GM21528 (cell line): ENCODE data around the gene HAND2.

ENCODE experiments used
- ATAC-seq: cut with Tn5 transposase; IDR thresholded peaks from one replicate; pipeline ENCODE4 v1.9.1; 2021; ENCODE audit warnings: mild to moderate bottlenecking, moderate library complexity; ENCODE audit not compliant: unreplicated experiment, low FRiP score

HAND2 gene

DNA sequence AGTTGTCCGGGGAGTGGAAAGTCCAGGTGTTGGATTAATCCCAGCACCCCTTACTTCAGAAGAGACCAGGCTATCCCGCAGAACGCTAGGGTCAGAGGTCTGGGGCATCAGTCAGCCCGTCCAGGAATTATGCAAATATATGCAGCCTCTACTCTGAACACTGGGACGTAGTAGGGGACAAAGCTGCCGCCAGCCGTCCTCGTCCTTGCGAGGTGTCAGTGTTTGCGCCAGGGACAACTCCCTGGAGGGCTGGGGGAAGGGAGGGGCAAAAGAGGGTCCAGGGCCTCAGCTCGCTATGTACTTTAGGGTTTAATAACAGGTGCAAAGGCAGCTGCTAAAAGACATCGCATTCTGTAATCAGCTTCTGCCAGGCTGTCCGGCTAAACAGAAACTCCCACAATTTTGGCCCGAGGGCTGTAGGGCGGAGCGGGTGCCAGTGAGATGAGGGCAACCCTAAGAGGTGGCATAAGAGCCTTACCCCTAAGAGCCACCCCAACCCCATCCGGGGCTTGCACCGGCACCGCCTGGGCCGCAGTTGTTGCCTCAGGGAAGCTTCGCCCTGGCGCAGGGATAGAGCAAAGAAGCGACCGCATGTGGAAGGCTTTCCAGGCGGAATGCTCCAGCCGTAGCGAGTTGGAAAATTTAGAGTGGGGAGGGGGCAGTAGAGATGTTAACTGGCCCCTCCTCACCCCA is 8.4 kb downstream of the HAND2 start:
- ATAC-seq: no peak

- no peak for ATAC-seq
Measured at GRCh38 chr4:173520921-173521466, 9.0 kb downstream of the HAND2 start.

DNA sequence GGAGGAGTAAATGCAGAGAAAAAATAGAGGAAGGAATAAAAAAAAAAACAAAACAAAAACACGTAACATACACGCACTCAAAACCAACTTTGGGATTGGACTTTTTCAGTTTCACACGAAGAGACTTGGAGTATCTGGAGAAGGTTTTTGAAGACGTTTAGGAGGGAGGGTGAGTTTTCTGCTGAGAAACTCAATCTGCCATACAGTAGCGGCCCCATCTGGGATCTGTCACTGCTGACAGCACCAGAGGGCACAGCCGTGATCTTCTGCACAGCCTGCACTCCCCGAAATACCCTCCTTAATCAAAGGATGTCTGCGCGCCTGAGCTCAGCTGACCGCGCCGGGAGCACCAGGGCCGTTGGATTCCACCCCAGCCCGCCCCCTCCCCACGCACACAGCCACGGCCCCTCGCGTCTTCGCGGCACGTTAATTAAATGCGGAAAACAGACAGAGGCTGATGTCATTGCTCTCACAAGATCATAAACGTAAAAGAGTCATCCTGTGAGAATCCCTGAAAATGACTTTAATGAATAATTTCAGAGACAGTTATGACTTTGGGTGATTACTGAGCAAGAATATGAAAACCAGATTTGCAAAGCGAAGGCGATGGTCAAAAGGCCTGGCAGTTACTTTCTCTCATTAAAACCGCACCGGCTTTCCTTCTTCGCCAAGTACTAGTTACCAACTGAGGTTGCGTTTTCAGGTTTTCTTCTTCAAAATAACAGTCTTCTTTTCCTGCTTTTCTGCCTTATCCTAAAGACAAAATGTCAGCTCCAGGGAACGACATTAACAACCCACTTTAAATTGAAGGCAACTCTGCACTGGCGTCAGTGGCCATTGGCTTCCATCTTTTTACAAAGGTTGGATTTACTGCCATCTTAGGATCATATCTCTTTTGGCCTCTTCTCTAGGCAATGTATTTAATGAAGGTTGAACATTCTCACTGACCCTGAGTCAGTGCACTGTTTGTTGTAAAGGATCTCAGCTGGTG is 10.6 kb downstream of the HAND2 start:
- ATAC-seq: no peak

DNA sequence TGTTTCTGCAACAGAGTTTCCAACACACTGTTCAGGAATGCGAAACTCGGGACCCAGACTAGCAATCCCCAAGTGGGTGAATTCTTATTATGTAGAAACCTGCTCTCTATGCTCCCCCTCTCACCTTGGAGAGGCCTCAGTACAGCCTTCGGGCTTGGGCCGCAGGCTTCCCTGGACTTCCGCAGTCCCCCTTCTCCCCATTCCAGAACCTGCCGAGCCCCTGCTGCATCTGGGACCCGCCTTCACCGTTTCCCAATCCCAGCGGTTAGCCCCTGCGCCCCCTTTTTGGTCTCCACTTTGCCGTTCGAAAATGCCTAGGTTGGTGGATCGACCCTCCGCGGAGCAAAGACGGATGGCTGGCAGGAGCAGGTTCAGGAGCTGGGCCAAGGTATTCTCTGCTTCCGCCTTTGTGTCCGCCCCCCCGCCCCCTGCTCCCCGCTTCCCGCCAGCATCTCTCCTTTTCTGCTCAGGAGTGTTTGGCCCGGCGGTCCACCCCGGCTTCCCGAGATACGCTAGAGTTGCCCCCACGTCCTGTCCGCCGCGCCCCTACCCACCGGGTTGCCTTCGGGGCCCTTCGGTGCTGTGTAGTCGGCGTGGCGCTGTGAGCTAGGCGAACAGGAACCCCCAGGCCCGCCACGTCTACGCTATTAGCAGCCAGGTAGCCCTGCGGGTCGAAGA is 11.5 kb downstream of the HAND2 start:
- ATAC-seq: no peak

DNA sequence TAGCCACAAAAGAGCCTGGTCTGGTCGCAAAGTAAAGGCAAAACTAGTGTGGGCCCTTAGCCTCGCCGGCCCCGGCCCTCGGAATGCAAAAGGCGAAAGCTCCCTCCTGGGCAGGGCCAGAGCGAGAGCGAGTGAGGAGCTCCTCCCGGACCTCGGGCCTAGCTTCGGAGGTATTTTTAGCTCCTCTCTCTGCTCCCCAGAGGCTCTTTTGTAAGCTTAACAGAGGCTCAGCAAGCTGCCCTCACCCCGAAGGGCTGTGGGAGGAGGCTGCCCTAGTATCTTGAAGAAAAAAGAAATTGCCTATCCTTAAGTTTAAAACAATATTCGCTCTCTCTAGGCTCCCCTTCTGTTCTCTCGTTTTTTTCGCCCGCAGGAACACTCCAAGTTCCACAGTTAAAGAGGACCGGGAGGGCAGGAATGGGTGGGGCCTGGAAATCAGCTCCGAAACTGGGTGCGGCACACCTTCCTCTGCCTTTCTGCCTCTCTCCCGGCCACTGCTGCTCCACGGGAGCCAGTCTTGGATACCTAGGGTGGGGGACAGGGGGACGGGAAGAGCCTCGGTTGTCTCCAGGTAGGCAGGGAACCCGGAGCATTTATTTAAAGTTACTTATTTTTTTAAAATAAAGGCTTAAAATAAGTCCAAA is 12.1 kb downstream of the HAND2 start:
- ATAC-seq: no peak

- ATAC-seq: no peak
Measured at GRCh38 chr4:173516621-173517524, 13.2 kb downstream of the HAND2 start.

- ATAC-seq: no peak
Measured at GRCh38 chr4:173515458-173515857, 14.6 kb downstream of the HAND2 start.

DNA sequence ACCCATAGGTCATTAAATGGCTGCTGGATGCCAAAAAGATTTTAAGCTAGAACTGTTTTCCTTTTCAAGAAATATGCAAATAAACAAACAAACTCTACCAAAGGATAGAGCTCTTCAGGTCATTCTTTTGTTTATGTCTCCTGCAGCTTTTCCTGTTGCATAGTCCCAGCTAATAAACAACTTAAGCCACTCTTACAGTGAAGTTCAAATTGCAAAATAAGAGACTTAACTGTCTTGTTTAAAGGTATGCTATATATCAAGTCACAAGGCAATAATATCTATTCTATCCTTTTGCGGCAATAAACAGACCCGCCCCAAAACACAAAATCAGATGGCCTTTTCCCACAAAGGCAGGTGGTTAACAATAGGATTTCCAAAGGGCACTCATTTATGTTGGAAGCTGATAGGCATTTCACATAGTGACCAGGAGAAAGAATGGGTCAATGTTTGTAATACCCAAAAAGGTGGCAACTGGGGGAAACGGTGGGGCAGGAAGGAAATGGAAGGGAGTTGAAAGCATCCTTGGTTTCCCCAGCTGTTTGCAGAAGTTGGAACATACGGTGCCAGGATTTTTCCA is 15.3 kb downstream of the HAND2 start:
- no peak for ATAC-seq

GRCh38 chr4:173513651-173514050 is 16.4 kb downstream of the HAND2 start:
- no peak for ATAC-seq

DNA sequence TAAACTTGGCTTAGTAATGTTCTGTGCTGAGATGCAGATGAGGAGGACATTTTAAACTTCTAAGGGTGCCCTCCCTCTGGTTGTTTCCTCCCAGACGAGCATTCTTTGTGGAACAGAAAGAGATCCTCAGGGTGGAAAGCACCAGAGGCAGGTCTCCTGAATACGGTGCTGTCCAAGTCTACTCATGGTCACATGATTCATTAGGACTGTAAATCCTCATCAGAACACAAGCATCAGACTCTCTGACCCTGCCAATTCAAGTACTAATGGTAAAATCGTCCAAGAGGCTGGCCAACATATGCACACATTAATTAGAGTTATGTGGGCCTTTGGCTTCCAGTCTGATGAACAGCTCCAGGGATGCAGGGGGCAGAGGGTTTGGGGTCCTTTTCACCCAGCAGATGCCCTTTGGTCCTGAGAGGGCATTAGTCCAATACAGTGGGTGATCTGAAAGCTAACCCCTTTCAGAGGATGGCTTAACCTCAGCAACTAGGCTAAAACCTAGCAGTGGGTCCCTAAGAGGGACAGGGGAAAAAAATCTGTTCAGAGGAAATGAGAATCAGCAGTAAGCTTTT is 18.2 kb downstream of the HAND2 start:
- no peak for ATAC-seq

DNA sequence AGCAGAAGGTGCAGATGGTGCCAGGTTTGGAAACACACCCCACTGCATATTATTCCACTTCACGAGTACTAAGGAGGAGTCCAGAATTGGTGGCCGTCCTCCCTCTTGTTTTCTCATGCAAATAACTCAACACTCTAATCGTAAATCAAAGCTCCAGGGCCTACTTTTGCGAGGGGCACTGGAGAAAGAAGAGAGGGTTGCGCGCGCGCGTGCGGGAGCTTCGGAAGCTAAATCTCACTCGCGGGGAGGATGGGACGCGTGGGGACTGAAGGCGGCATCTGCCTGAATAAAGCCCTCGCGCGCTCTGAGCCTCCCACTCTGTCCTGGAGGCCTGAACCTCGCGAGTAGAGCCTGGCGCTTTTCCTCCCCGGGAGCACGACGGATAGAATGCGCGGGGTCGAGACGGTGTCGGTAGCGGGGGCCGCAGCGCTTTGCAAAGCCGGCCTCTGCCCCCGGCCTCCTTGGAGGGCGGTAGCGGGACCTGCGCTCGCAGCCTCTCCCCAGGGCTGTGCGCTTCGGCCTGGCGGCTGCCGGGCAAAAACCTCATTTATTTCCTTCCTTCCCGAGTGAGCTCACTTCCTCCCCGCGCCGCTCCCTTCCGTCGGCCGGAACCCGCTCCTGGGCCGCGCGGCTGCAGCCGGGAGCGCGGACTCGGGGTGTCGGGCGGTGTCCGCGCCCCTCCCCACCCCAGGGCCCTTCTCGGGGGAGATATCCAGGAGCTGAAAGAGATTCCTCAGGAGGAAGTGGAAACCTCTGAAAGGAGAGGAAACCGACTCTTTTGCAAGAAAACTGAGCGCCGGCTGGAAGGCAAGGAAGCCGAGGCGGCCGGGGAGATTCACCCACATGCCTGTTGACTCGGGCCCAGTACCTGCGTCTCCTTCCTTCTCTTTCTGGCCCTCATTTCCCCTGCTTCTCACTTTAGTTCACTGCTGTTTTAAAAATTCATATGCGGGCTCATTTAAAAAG is 20.7 kb downstream of the HAND2 start:
- no peak for ATAC-seq

- no peak for ATAC-seq
Measured at GRCh38 chr4:173508386-173509035, 21.5 kb downstream of the HAND2 start.

- ATAC-seq: no peak
Measured at GRCh38 chr4:173507471-173508385, 22.3 kb downstream of the HAND2 start.

DNA sequence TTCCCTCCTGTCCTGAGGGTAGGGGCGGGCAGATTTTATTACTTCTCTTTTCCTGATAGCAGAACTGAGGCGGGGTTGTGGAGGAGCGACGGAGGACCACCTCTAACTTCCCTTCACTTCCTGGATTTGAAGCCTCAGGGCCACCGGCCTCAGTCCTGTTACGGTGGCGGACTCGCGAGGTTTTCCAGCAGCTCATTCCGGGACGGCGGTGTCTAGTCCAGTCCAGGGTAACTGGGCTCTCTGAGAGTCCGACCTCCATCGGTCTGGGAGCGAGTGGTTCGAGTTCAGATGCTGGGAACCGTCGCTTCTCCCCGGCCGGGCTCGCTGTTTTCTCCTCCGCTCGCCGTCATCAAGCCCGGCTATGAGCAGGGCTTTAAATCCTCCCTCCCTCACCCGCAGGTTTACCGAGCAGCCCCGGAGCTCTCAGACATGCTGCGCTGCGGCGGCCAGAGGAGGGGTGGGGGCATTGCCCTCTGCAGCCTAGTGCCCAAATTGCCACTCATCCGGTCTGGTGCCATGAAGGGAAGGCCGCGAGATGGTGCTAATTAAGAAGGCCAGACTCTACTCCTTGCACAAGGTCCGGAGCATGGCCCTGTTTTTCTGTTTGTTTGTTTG is 23.3 kb downstream of the HAND2 start:
- ATAC-seq: peak; percentile 17

GRCh38 chr4:173505924-173506518 is 24.0 kb downstream of the HAND2 start:
- ATAC-seq: peak; percentile 79
